HepG2 (cell line): ENCODE results near the gene EIF1. TPM values are rescaled to one million over a fixed set of nuclear protein-coding genes. Genes with fewer than 3 reads are reported as not detected.
A peak's percentile ranks its signal among the peaks of the same experiment; 100 is the strongest.

ENCODE experiments used
- BHLHE40 ChIP-seq: IDR thresholded peaks from 2 replicates; pipeline ENCODE4 v1.6.1; 2011; ENCODE audit warnings: low read length, improper control_type of control experiment
- GMEB1 ChIP-seq: sonication (generic); formaldehyde crosslinking; IDR thresholded peaks from 2 replicates; pipeline ENCODE4 v1.5.1; 2020; ENCODE audit warnings: missing genetic modification reagents, mild to moderate bottlenecking, borderline replicate concordance
- GMEB2 ChIP-seq: IDR thresholded peaks from 2 replicates; pipeline ENCODE4 v1.6.1; 2016; ENCODE audit warnings: missing biosample characterization, missing genetic modification reagents, low read depth
- KDM6A ChIP-seq: IDR thresholded peaks from 2 replicates; pipeline ENCODE4 v1.6.1; 2016; ENCODE audit warnings: low read depth
- MAF1 ChIP-seq: sonication (generic); formaldehyde crosslinking; IDR thresholded peaks from 2 replicates; pipeline ENCODE4 v1.5.0; 2020; ENCODE audit warnings: missing genetic modification reagents, borderline replicate concordance
- MXD3 ChIP-seq: IDR thresholded peaks from 2 replicates; pipeline ENCODE4 v1.6.1; 2016; ENCODE audit warnings: mild to moderate bottlenecking, missing biosample characterization, missing genetic modification reagents
- NR1H2 ChIP-seq: sonication (generic); formaldehyde crosslinking; IDR thresholded peaks from 2 replicates; pipeline ENCODE4 v1.8.1; 2022; ENCODE audit warnings: low read depth, missing genetic modification reagents, borderline replicate concordance
- POGZ ChIP-seq: sonication (generic); formaldehyde crosslinking; IDR thresholded peaks from 2 replicates; pipeline ENCODE4 v1.4.0; 2020; ENCODE audit warnings: mild to moderate bottlenecking, missing genetic modification reagents
- PRDM4 ChIP-seq: sonication (generic); formaldehyde crosslinking; IDR thresholded peaks from 2 replicates; pipeline ENCODE4 v1.9.0; 2021; ENCODE audit warnings: missing genetic modification reagents, borderline replicate concordance
- RXRA ChIP-seq: sonication (generic); formaldehyde crosslinking; IDR thresholded peaks from 2 replicates; pipeline ENCODE4 v1.5.1; 2020; ENCODE audit warnings: missing genetic modification reagents
- RXRB ChIP-seq: IDR thresholded peaks from 2 replicates; pipeline ENCODE4 v1.6.1; 2016; ENCODE audit warnings: borderline replicate concordance, missing genetic modification reagents, missing compliant biosample characterization
- SCMH1 ChIP-seq: sonication (generic); formaldehyde crosslinking; IDR thresholded peaks from 2 replicates; pipeline ENCODE4 v1.9.0; 2021; ENCODE audit warnings: missing genetic modification reagents, mild to moderate bottlenecking, borderline replicate concordance
- TARDBP ChIP-seq: sonication (generic); formaldehyde crosslinking; IDR thresholded peaks from 2 replicates; pipeline ENCODE4 v1.8.0; 2022; ENCODE audit warnings: mild to moderate bottlenecking, missing genetic modification reagents
- THAP11 ChIP-seq: IDR thresholded peaks from 2 replicates; pipeline ENCODE4 v1.6.1; 2016; ENCODE audit warnings: missing biosample characterization, missing genetic modification reagents
- TRIM24 ChIP-seq: sonication (generic); formaldehyde crosslinking; IDR thresholded peaks from 2 replicates; pipeline ENCODE4 v1.8.0; 2022; ENCODE audit warnings: mild to moderate bottlenecking, missing genetic modification reagents
- ZBTB4 ChIP-seq: sonication (generic); formaldehyde crosslinking; IDR thresholded peaks from 2 replicates; pipeline ENCODE4 v1.4.0; 2020; ENCODE audit warnings: missing genetic modification reagents, mild to moderate bottlenecking, borderline replicate concordance
- ZFP41 ChIP-seq: sonication (generic); formaldehyde crosslinking; IDR thresholded peaks from 2 replicates; pipeline ENCODE4 v1.4.0; 2020; ENCODE audit warnings: mild to moderate bottlenecking, missing genetic modification reagents, borderline replicate concordance
- ZNF124 ChIP-seq: sonication (generic); formaldehyde crosslinking; IDR thresholded peaks from 2 replicates; pipeline ENCODE4 v1.4.0; 2020; ENCODE audit warnings: missing genetic modification reagents
- ZNF788 ChIP-seq: sonication (generic); formaldehyde crosslinking; IDR thresholded peaks from 2 replicates; pipeline ENCODE4 v1.5.0; 2020; ENCODE audit warnings: mild to moderate bottlenecking, missing genetic modification reagents, borderline replicate concordance
- ZNF839 ChIP-seq: sonication (generic); formaldehyde crosslinking; IDR thresholded peaks from 2 replicates; pipeline ENCODE4 v1.4.0; 2020; ENCODE audit warnings: missing genetic modification reagents, mild to moderate bottlenecking, borderline replicate concordance
- polyA plus RNA-seq, 8 experiments: library from polyadenylated mRNA; depleted of rRNA in 3 of 8; stranded (reverse) in 7 of 8; unstranded in 1 of 8; fragments of >200 nt; fragmentation: Illumina TruSeq in 4 of 8; extraction: Trizol in 4 of 8; gene quantifications; 2 replicates each; pipeline versions ENCODE4 v1.2.1 to v1.2.3, GENCODE V29; 2011 to 2016; ENCODE audit warnings: low read depth in 4 of 8, missing spikeins in 1 of 8, mixed read lengths in 1 of 8; ENCODE audit not compliant: insufficient read depth in 1 of 8
- total RNA-seq, 5 experiments: library from RNA; depleted of rRNA; stranded (reverse); fragments of >200 nt; fragmentation: Illumina TruSeq; extraction: Trizol; gene quantifications; 2 replicates each; pipeline ENCODE4 v1.2.3, GENCODE V29; 2016; ENCODE audit warnings: low read depth in 1 of 5

EIF1 gene
- total and polyA plus RNA-seq, 2 of the 13 experiments (the other 11 are each of a cell fraction or from before 2014, with no cell fraction given): 147 to 517 TPM

GRCh38 chr17:41666708-41667279, 21.9 kb upstream of the EIF1 start (continued):
- no peak for TF ChIP-seq PRDM4 (CRISPR knock-in tag)
- TF ChIP-seq NR1H2 (CRISPR knock-in tag): no peak
- peak; percentile 38; the same call in 1 of the 2 replicates for TF ChIP-seq GMEB1 (CRISPR knock-in tag)
- TF ChIP-seq ZNF788 (CRISPR knock-in tag): no peak
- no peak for TF ChIP-seq ZFP41 (CRISPR knock-in tag)
- TF ChIP-seq ZBTB4 (CRISPR knock-in tag): no peak; the same call in 1 of the 2 replicates
- no peak for TF ChIP-seq GMEB2 (CRISPR knock-in tag)
- no peak for TF ChIP-seq KDM6A (CRISPR knock-in tag)
- TF ChIP-seq POGZ (CRISPR knock-in tag): 0 out of 2 replicates have a peak, but pooled peaks have one; percentile 27
- peak; percentile 57 for TF ChIP-seq RXRB
- TF ChIP-seq MAF1 (CRISPR knock-in tag): no peak
- TF ChIP-seq SCMH1 (CRISPR knock-in tag): no peak
- 0 out of 2 replicates have a peak, but pooled peaks have one; percentile 48 for TF ChIP-seq THAP11 (CRISPR knock-in tag)
- TF ChIP-seq TARDBP (CRISPR knock-in tag): peak; percentile 40; the same call in 1 of the 2 replicates
- TF ChIP-seq BHLHE40: 0 out of 2 replicates have a peak, but pooled peaks have one; percentile 41
- no peak for TF ChIP-seq TRIM24 (CRISPR knock-in tag)
- TF ChIP-seq RXRA (CRISPR knock-in tag): peak; percentile 77
- no peak for TF ChIP-seq MXD3
- no peak for TF ChIP-seq ZNF839 (CRISPR knock-in tag)
- TF ChIP-seq ZNF124 (CRISPR knock-in tag): no peak
